GM21390 (cell line): ENCODE results near the gene HOGA1.
"Not testable (repeated sequence)": the region's sequence is repeated elsewhere in the genome, so short reads cannot be mapped to it uniquely, and the experiment has no call there.

ENCODE experiments used
- ATAC-seq: cut with Tn5 transposase; IDR thresholded peaks from one replicate; pipeline ENCODE4 v1.9.1; 2021; ENCODE audit not compliant: unreplicated experiment

The HOGA1 gene

GRCh38 chr10:97607095-97607636 is 23.0 kb downstream of the HOGA1 start:
- no peak for ATAC-seq

DNA sequence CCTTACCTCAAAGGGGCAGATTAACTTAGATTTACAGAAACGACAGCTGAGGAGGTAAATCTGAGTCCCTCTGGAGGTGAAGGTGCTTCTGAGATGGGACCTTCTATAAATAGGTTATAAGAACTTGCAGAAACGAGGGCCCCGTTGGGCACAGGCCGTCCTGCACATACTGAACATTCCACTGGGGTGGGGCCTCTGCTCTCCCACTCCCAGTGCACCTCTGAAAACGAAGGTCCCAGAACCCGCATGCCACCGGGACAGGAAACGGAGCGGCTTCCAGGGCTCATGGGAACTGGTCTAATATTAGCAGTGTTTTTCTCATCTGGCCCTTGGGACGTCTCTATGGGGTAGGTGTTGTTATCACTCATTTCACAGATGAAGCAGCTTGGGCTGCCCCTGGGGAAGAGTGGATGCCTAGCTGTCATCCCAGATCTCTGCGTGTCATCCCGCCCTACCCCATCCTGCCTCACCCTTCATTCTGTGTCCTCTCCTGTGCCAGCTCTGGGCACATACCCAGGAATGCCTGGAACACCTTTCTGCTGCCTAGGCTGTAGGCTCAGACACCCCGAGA is 24.9 kb downstream of the HOGA1 start:
- ATAC-seq: no peak

DNA sequence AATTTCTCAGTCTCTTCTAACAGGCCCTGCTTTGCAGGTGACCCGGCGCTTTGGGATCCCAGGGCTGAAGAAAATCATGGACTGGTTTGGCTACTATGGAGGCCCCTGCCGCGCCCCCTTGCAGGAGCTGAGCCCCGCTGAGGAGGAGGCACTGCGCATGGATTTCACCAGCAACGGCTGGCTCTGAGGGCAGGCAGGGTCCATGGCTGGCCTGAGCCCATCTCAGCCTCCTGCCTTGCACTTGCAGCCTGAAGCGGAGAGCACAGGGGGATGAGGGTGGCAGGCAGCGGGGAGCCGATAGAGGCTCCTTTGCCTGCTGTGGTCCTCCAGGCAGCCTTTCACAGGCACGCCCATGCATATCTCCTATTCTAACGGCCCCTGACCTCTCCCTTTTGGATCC is 27.3 kb downstream of the HOGA1 start:
- ATAC-seq: no peak

- ATAC-seq: no peak
Observed at GRCh38 chr10:97612386-97612785, 28.2 kb downstream of the HOGA1 start.

DNA sequence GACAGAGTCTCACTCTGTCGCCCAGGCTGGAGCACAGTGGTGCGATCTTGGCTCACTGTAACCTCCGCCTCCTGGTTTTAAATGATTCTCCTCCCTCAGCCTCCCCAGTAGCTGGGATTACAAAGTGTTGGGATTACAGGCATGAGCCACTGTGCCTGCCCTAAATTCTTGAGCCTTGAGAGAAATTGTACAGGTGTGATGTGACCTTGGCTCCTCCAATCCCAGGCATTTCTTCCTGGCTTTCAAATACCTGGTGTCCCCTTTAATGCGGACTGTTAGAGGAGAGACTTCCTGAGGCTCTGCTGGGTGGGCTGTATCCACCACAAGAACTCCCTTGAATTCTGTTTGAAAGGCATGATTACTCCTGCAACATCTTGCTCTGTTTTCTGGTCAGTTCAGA is 34.1 kb downstream of the HOGA1 start:
- ATAC-seq: no peak

- no peak for ATAC-seq
Observed at GRCh38 chr10:97618733-97619132, 34.5 kb downstream of the HOGA1 start.

GRCh38 chr10:97623277-97623676 is 39.1 kb downstream of the HOGA1 start:
- ATAC-seq: no peak

- ATAC-seq: no peak
Observed at GRCh38 chr10:97627731-97628130, 43.5 kb downstream of the HOGA1 start.

DNA sequence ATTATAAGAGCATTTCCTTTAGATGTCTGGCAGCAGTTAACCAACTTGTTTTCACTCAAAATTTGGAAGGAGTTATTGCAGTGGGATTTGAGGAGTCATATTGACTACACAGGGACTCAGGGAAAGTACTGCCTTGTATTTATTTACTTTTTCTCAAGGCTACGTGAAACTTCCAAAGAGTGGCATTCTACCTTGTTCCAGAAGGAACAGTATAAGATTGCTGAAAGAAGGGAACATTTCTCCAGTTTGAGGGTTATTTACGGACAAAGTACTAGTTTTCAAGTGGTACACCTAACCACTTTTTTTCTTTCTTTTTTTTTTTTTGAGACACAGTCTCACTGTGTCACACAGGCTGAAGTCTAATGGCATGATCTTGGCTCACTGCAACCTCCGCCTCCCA is 44.0 kb downstream of the HOGA1 start:
- ATAC-seq: no peak

DNA sequence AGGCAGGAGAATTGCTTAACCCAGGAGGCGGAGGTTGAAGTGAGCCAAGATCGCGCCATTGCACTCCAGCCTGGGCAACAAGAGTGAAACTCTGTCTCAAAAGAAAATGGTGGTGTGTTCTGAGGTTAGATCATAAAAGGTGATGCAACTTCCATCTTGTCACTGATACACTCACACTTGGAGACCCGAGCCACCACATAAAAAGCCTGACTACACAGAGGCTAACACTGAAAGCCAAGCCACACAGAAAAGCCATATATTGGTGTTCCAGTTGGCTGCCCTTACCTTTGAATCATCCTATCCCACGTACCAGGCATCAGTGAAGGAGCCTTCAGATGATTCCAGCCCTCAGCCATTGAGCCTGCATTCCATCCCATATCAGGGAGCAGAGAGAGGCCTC is 45.1 kb downstream of the HOGA1 start:
- ATAC-seq: no peak

DNA sequence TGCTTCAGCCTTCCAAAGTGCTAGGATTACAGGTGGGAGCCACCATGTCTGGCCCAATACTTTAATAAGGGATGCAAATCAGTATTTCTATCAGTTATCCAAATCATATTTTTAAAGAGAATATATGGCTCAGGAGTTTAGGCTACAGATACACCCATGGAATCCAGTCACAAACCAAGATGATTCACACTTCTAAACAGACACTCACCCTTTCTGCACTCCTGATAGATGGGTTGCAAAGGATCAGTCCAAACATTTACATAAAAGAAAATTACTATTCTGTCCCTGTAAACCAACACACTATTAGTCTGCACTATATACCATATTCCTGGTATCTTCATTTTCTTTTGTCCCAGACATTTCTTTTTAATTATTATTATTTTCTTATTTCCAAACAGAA is 46.9 kb downstream of the HOGA1 start:
- ATAC-seq: no peak

DNA sequence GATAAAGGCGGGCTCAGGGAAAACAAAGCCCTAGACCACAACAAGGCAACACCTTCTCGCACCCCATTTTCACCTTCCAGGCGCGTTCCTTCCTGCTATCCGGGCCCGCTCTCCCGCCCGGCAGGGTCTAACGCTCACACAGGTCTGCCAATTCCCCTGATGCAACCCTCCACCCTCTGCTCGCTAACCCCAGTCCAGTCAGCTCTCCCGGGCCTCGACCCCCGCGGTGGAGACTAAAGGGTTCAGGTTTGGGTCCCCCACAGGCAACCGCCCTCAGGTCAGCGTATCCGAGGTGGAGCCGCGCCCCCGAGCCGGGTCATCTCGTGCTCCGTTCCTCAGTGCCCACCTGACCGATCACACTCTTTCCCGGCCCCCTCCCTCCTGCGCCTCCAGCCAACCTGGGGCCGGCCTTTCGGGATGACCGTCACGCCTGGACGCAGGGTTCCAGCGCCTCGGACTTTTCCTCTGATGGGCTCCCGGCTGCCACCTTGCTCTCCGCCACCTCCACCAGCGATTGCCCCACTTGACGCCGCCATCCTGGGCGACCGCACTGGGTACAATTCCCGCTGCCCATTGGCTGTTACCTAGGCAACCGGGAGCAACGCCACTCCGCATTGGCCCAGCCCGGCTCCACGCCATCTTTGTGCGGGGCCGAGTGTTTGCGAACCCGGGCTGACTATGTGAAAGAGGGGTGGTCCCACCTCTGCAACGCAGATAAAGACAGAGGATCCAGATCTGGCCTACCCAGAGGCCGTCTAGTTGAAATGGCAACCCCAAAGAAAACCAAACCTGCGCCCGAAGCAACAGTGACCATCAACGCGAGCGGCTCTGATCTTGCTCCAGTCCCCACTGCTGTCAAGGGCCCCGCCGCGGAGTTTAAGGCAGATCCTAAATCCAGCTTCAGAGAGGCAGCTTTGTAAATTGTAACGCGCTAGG is 49.0 kb downstream of the HOGA1 start, which contains the start of gene MORN4:
TSS of gene MORN4 (minus strand) at position 552 of the 936 bp plus-strand sequence. CDS start 13,847 bp downstream, outside the sequence.
- ATAC-seq: peak; percentile 99

DNA sequence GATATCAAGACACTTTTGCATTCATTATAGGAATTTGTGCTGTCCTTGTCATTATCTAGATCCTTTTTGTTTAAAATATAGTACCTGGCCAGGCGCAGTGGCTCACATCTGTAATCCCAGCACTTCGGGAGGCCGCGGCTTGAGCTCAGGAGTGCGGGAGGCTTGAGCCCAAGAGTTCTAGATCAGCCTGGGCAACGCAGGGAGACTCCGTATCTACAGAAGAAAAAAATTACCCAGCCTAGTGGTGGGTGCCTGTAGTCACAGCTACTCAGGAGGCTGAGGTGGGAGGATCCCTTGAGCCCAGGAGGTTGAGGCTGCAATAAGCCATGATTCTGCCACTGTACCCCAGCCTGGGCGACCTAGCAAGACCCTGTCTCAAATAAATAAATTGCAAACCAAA is 49.7 kb downstream of the HOGA1 start:
- ATAC-seq: no peak

- ATAC-seq: no peak
Observed at GRCh38 chr10:97635577-97635976, 51.4 kb downstream of the HOGA1 start.

- not testable (repeated sequence) for ATAC-seq
Observed at GRCh38 chr10:97639090-97639489, 54.9 kb downstream of the HOGA1 start.

- peak; percentile 97 for ATAC-seq
Observed at GRCh38 chr10:97640174-97640867, 56.1 kb downstream of the HOGA1 start, which contains the start of gene PI4K2A. TSS of gene PI4K2A (plus strand) at chr10:97640671. CDS start at chr10:97640743, 72 bp downstream.

DNA sequence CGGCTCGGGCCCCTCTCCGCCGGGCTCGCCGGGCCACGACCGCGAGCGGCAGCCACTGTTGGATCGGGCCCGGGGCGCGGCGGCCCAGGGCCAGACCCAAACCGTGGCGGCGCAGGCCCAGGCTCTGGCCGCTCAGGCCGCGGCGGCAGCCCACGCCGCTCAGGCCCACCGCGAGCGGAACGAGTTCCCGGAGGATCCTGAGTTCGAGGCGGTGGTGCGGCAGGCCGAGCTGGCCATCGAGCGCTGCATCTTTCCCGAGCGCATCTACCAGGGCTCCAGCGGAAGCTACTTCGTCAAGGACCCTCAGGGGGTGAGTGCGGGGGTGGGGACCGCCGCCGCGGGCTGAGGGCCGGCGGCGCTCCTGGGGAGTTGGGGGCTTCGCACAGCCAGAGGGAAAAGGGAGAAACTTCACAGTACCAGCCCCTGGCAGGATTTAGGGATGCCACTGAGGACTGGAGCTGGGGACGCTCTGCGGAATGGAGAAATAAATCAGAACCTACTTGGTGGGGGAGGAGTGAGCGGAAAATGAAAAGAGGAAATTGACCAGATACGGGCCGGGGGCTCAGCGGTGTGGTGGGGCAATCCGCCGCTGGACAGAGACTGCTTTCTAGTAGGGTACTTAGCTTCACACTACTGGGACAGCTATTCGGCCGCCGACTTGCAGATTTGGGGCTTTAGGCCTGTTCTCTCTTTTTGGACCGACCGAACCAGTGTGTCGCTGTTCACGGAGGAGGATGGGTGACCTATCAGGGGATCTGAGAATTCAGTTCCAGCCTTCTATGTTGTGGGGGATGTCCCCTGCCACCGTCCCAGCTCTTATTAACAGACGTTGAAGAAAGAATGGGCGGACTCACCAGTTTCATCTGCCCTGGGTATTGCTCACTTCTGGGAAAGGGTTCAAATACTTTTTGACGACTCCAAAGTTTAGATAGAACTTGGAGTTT is 57.0 kb downstream of the HOGA1 start:
- ATAC-seq: peak; percentile 27

DNA sequence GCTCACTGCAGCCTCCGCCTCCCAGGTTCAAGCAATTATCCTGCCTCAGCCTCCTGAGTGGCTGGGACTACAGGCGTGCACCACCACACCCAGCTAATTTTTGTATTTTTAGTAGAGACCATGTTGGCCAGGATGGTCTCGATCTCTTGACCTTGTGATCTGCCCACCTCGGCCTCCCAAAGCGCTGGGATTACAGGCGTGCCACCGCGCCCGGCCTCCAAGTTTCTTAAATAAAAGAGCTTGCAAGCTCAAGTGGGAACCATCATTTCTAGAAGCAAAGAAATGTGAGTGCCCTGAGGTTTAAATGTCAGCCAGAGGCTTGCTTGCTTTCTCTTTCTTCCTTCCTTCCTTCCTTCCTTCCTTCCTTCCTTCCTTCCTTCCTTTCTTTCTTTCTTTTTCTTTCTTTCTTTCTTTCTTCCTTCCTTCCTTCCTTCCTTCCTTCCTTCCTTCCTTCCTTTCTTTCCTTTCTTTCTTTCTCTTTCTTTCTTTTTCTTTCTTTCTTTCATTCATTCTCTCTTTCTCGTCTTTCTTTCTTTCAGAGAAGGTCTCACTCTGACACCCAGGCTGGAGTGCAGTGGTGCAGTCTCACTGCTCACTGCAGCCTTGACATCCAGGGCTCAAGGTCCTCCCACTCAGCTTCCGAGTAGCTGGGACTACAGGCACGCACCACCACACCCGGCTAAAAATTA is 58.4 kb downstream of the HOGA1 start:
- ATAC-seq: not testable (repeated sequence)

- no peak for ATAC-seq
Observed at GRCh38 chr10:97643441-97643985, 59.3 kb downstream of the HOGA1 start.
